SKM-1 (cell line): ENCODE results near the gene PARD6G.

Experiments
- DNase-seq: peaks from one replicate; lab custom pipeline; 2025; ENCODE audit not compliant: unreplicated experiment; lab: John Stamatoyannopoulos, UW

PARD6G gene

GRCh38 chr18:80213182-80213581, 34.1 kb downstream of the PARD6G start:
- DNase-seq = no peak

GRCh38 chr18:80210312-80211083, 36.8 kb downstream of the PARD6G start:
- DNase-seq = no peak

GRCh38 chr18:80208620-80209019, 38.7 kb downstream of the PARD6G start:
- DNase-seq = no peak

- no peak for DNase-seq
These were observed 42.0 kb downstream of the PARD6G start for GRCh38 chr18:80205294-80205693.

GRCh38 chr18:80204142-80204541, 43.2 kb downstream of the PARD6G start:
- DNase-seq = no peak

- DNase-seq = no peak
These were observed 44.1 kb downstream of the PARD6G start for GRCh38 chr18:80203249-80203648.

GRCh38 chr18:80202264-80202998, 44.9 kb downstream of the PARD6G start:
- no peak for DNase-seq

- DNase-seq = no peak
These were observed 45.6 kb downstream of the PARD6G start for GRCh38 chr18:80201739-80202138.

- DNase-seq = no peak
These were observed 46.2 kb downstream of the PARD6G start for GRCh38 chr18:80200932-80201672.

GRCh38 chr18:80200171-80200931, 47.0 kb downstream of the PARD6G start:
- DNase-seq = no peak

GRCh38 chr18:80198994-80199748, 48.1 kb downstream of the PARD6G start:
- DNase-seq = no peak

GRCh38 chr18:80198391-80198790, 48.9 kb downstream of the PARD6G start:
- no peak for DNase-seq

- no peak for DNase-seq
These were observed 49.8 kb downstream of the PARD6G start for GRCh38 chr18:80197528-80197927.

GRCh38 chr18:80196528-80197320, 50.6 kb downstream of the PARD6G start:
- DNase-seq = no peak

- no peak for DNase-seq
These were observed 52.3 kb downstream of the PARD6G start for GRCh38 chr18:80194874-80195570.

GRCh38 chr18:80193701-80194100, 53.6 kb downstream of the PARD6G start:
- DNase-seq = no peak

- no peak for DNase-seq
These were observed 54.5 kb downstream of the PARD6G start for GRCh38 chr18:80192653-80193385.
